Stomach (tissue), 4 donors: ENCODE measurements around the gene NAA38.

Experiments
- POLR2A ChIP-seq, 4 donors: fragments of 450-650 bp; IDR thresholded peaks; one replicate each; pipeline ENCODE4 v1.6.1; 2016; ENCODE audit warnings: antibody characterized with exemption in 4 of 4, control low read depth in 2 of 4, mild to moderate bottlenecking in 1 of 4, moderate library complexity in 1 of 4
- POLR2AphosphoS5 ChIP-seq, 3 donors: sonication (generic); formaldehyde crosslinking; IDR thresholded peaks; one replicate each; pipeline ENCODE4 v1.6.1; 2016; ENCODE audit warnings: antibody characterized with exemption in 3 of 3
- TF ChIP-seq, protein P1 (sequence below), 7 experiments: fragments of 450-650 bp in 4 of 7; fragments of 200-600 bp in 3 of 7; sonication (generic) in 3 of 7; IDR thresholded peaks; one replicate each; pipeline ENCODE4 v1.5.1; 2016 to 2019; ENCODE audit warnings: antibody characterized with exemption in 7 of 7, control low read depth in 2 of 7, mild to moderate bottlenecking in 1 of 7

DNA sequence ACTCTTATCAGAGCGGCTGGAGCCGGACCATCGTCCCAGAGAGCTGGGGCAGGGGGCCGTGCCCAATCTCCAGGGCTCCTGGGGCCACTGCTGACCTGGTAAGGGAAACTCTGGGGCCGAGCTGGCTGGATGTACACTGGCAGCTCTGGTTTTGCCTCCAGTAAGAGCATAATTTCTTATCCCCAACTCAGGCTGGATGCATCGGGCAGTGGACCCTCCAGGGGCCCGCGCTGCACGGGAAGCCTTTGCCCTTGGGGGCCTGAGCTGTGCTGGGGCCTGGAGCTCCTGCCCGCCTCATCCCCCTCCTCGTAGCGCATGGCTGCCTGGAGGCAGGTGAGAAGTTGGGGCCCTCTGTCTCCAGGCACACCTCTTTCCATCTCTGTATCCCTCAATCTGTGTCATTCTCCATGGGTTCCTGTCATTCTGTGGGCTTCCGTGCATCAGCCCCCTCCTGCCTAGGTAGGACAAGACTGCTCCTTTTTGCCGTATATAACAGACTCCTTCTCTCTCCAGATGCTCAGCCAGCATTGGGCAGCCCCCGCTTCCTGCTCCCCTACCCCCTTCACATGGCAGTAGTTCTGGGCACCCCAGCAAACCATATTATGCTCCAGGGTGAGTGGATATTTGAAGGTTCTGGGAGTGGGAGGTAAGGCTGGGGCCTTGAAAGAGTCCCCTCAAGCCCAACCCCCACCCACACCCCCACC is 11.8 kb downstream of the NAA38 start:
- TF ChIP-seq, protein P1, sequence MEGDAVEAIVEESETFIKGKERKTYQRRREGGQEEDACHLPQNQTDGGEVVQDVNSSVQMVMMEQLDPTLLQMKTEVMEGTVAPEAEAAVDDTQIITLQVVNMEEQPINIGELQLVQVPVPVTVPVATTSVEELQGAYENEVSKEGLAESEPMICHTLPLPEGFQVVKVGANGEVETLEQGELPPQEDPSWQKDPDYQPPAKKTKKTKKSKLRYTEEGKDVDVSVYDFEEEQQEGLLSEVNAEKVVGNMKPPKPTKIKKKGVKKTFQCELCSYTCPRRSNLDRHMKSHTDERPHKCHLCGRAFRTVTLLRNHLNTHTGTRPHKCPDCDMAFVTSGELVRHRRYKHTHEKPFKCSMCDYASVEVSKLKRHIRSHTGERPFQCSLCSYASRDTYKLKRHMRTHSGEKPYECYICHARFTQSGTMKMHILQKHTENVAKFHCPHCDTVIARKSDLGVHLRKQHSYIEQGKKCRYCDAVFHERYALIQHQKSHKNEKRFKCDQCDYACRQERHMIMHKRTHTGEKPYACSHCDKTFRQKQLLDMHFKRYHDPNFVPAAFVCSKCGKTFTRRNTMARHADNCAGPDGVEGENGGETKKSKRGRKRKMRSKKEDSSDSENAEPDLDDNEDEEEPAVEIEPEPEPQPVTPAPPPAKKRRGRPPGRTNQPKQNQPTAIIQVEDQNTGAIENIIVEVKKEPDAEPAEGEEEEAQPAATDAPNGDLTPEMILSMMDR (IDR thresholded peaks at IDR 0.05), result no peak
- TF ChIP-seq POLR2A (IDR thresholded peaks at IDR 0.05) (no peak), POLR2AphosphoS5 (IDR thresholded peaks at IDR 0.05) (no peak)
